Esophagus squamous epithelium (tissue), 5 donors: ENCODE results near the gene PRPS1L1. TPM values are rescaled to one million over a fixed set of nuclear protein-coding genes. Genes with fewer than 3 reads are reported as not detected.
A peak's percentile ranks its signal among the peaks of the same experiment; 100 is the strongest.

Source experiments
- DNase-seq: peaks from one replicate; lab custom pipeline; 2025; lab: John Stamatoyannopoulos, UW
- H3K27ac ChIP-seq, 4 donors: fragments of 200-600 bp; sonication (generic); one replicate each; pipeline ENCODE4 v1.5.1; 2016 to 2019; ENCODE audit warnings: mild to moderate bottlenecking in 1 of 4
- H3K27me3 ChIP-seq, 4 donors: fragments of 200-600 bp; sonication (generic); 1 replicate in 3 of 4; 2 replicates in 1 of 4; pipeline versions ENCODE4 v1.5.1 to v1.6.0; 2017 to 2021; ENCODE audit warnings: antibody characterized with exemption in 1 of 4
- H3K36me3 ChIP-seq, 3 donors: fragments of 200-600 bp; sonication (generic); one replicate each; pipeline ENCODE4 v1.5.1; 2016 to 2019
- H3K4me1 ChIP-seq, 3 donors: fragments of 200-600 bp; sonication (generic); one replicate each; pipeline ENCODE4 v1.5.1; 2017 to 2019
- H3K4me3 ChIP-seq, 4 donors: fragments of 200-600 bp; sonication (generic); 1 replicate in 3 of 4; 2 replicates in 1 of 4; pipeline ENCODE4 v1.5.1; 2016 to 2019; ENCODE audit warnings: mild to moderate bottlenecking in 2 of 4, moderate library complexity in 1 of 4
- H3K9me3 ChIP-seq, 3 donors: fragments of 200-600 bp; sonication (generic); one replicate each; pipeline ENCODE4 v1.5.1; 2016 to 2019
- POLR2A ChIP-seq, 4 donors: fragments of 450-650 bp; IDR thresholded peaks; one replicate each; pipeline ENCODE4 v1.6.1; 2017; ENCODE audit warnings: antibody characterized with exemption in 4 of 4, mild to moderate bottlenecking in 4 of 4, moderate library complexity in 3 of 4
- WGBS, 2 donors: methylation state at CpG; one replicate each; pipeline ENCODE4 v1.1.5; 2018; 5-methylcytosine and 5-hydroxymethylcytosine counted together
- intact Hi-C: fragments of 100-400 bp; cut with DNase I; formaldehyde crosslinking; loops from one replicate; pipeline ENCODE4 v1.15.0; 2022
- total RNA-seq, 4 donors: library from RNA; depleted of rRNA; stranded (reverse); fragments of >200 nt; gene quantifications; one replicate each; pipeline ENCODE4 v1.1.0, GENCODE V29; 2016
- TF ChIP-seq, protein P1 (sequence below), 6 experiments: fragments of 450-650 bp in 4 of 6; fragments of 200-600 bp in 2 of 6; sonication (generic) in 2 of 6; IDR thresholded peaks; one replicate each; pipeline ENCODE4 v1.5.1; 2016 to 2019; ENCODE audit warnings: antibody characterized with exemption in 6 of 6, mild to moderate bottlenecking in 4 of 6, moderate library complexity in 4 of 6
- donor health status: DM: yes; HTN: yes; CAD: no.

PRPS1L1 gene
- total RNA-seq, 4 donors from 2014 or later = not detected

DNA sequence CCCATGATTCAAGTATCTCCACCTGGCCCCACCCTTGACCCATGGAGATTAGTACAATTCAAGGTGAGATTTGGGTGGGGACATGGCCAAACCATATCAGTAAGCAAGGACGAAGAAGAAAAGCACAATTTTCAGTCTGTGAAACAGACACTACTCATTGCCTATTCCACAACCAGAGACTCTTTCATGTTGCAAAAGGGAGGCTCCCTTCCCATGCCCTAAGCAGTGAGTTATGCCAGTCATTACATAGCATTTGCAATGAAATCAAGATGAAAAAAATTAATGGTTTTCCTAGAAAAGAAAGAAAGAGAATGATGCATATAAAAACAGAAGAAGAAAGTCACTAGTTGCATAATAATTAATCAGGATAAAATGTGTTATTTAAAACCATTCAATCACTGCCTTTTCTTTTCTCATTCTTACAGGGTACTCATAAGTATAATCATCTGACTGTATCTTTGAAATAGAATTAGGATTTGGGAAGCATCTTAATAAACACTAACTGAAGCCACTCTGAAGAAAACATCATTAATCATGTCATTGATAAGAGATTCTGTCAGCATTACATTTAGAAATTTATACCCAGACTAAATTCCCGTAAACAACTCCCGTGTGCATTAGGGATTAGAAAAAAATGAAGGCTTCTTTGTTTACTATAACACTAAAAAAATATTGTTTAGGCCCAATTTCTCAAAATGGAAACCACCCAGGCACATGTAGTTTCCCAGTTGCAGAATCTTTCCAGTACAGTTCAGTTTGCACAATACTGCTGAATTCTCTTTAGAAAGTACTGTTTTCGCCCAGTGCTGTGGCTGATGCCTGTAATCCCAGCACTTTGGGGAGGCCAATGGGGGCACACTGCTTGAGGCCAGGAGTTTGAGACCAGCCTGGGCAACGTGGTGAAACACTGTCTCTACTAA, 9.1 kb downstream of the PRPS1L1 start:
- peak overlapping the region in 2 of 4 donors; percentile 5 to 14 for H3K27ac ChIP-seq
- WGBS, 2 donors = 66 to 83% methylated on average over 4 to 5 of the region's 5 CpGs
- intact Hi-C loops = no loop called here

DNA sequence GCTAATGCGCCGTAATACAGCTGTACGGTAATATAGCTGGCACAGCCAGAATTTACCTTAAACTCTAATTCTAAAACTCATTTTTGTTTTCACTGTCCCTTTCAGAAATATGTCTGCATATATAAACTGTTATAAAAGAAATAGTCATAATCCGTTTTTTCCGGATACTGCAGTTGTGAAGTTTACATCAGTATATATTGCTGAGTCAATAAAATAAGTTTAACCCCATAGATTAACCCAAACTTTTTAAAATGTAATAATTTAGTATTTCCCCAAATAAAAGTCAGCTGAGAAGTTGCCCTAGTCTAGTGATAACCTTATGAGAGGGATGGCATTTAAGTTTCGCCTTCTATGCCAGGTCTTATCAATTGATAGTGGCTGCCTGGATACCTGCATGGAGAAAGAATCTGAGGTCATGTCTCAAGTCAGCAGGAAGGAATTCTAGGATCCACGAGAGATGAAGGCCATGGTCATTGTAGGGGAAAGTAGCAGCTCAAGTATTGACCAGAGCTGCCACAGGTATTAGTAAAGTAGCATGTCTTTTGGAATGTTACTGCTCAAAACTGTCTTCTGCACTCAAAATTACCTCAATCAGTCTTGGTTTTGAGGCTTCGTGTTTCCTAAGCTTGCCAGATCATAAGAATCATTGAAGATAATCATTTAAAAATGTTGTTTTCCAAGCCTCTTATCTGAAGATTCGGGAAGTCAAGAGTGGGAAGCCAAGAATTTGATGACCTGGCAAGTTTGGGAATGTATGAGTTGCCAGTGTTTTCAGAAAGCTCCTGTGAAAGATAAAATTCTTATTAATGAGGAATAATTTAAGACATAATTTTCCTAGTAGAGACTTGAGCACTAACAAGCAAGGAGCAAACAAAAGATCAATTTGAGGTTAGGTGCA, 10.8 kb downstream of the PRPS1L1 start:
- TF ChIP-seq, protein P1, sequence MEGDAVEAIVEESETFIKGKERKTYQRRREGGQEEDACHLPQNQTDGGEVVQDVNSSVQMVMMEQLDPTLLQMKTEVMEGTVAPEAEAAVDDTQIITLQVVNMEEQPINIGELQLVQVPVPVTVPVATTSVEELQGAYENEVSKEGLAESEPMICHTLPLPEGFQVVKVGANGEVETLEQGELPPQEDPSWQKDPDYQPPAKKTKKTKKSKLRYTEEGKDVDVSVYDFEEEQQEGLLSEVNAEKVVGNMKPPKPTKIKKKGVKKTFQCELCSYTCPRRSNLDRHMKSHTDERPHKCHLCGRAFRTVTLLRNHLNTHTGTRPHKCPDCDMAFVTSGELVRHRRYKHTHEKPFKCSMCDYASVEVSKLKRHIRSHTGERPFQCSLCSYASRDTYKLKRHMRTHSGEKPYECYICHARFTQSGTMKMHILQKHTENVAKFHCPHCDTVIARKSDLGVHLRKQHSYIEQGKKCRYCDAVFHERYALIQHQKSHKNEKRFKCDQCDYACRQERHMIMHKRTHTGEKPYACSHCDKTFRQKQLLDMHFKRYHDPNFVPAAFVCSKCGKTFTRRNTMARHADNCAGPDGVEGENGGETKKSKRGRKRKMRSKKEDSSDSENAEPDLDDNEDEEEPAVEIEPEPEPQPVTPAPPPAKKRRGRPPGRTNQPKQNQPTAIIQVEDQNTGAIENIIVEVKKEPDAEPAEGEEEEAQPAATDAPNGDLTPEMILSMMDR (IDR thresholded peaks at IDR 0.05) = no peak
- no peak for TF ChIP-seq POLR2A (IDR thresholded peaks at IDR 0.05)
- H3K27me3 ChIP-seq = no peaks in the 10 kb centered on the region
- intact Hi-C loops = no loop called here
- H3K27ac ChIP-seq = no peak overlapping the region
- no peak for DNase-seq
- peaks cover 0 to 18% (median 0%) of the 10 kb centered on the region in 3 donors for H3K4me1 ChIP-seq
- H3K4me3 ChIP-seq = no peak overlapping the region
- H3K9me3 ChIP-seq = no peaks in the 10 kb centered on the region
- no peaks in the 10 kb centered on the region for H3K36me3 ChIP-seq
- 84 to 86% methylated on average over 9 of the region's 9 CpGs for WGBS, 2 donors

More for the DNA sequence above, 9.1 kb downstream of the PRPS1L1 start:
- no peak for DNase-seq
- Histone ChIP-seq H3K9me3 (no peaks in the 10 kb centered on the region), H3K4me1 (peaks cover 0 to 18% (median 0%) of the 10 kb centered on the region in 3 donors), H3K4me3 (no peak overlapping the region), H3K36me3 (no peaks in the 10 kb centered on the region), H3K27me3 (no peaks in the 10 kb centered on the region)
- TF ChIP-seq POLR2A (IDR thresholded peaks at IDR 0.05) = no peak
- TF ChIP-seq, protein P1 (IDR thresholded peaks at IDR 0.05) = no peak

DNA sequence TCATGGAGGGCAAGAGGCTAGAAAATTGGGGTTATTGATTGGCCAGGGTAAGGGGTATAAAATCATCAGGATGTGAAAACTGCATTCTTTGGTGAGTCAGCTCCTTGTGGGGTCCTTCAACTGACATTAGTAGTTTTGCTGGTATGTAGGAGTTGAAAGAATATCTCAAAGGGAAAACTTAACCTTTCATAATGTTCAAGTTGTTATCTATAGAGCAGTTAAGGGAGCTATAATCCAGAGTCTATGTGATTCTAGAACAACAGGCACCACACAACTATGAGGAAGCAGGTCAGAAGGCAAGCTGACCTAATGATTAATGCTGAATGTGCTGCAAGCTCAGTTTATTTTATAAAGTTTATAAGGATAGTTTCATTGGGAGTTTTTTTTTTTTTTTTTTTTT, 13.7 kb downstream of the PRPS1L1 start:
- TF ChIP-seq, protein P1 (IDR thresholded peaks at IDR 0.05) = no peak
- no peak for TF ChIP-seq POLR2A (IDR thresholded peaks at IDR 0.05)
- intact Hi-C loops = no loop called here

DNA sequence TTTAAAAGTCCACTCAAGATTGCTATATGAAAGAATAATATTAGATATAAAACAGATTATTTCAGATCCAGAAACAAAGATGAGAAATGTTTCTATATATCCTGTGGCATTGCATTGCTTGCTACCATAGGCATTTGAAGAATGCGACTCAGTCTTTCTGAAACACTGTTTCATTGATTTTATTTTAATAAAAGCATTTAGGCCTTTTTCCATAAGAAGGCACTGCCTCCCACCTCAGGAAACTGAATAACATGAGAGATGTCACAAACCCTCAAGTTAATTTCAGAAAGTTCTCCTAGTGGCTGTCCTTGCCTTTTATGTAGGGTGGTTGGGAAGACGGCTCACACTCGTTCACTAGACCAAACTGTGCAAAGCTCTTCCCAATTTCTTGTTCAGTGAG, 23.3 kb downstream of the PRPS1L1 start:
- H3K9me3 ChIP-seq = no peaks in the 10 kb centered on the region
- H3K36me3 ChIP-seq = no peaks in the 10 kb centered on the region
- H3K27ac ChIP-seq = no peak overlapping the region
- no peaks in the 10 kb centered on the region for H3K27me3 ChIP-seq
- H3K4me3 ChIP-seq = no peak overlapping the region
- no peak for DNase-seq
- 85% methylated on average over 3 of the region's 3 CpGs for WGBS, 2 donors
- TF ChIP-seq, protein P1 (IDR thresholded peaks at IDR 0.05) = no peak
- TF ChIP-seq POLR2A (IDR thresholded peaks at IDR 0.05) = no peak
- no peaks in the 10 kb centered on the region for H3K4me1 ChIP-seq
- intact Hi-C loops = no loop called here

More for the DNA sequence above, 13.7 kb downstream of the PRPS1L1 start:
- Histone ChIP-seq H3K27me3 (no peaks in the 10 kb centered on the region), H3K4me3 (no peak overlapping the region), H3K36me3 (no peaks in the 10 kb centered on the region), H3K4me1 (peaks cover 0 to 3% (median 0%) of the 10 kb centered on the region in 3 donors), H3K9me3 (no peaks in the 10 kb centered on the region), H3K27ac (no peak overlapping the region)
- no peak for DNase-seq
